DOHH2 (cell line): ENCODE results near the gene OLFML2A.

Experiments
- H3F3A ChIP-seq: fragments of 200-600 bp; sonication (generic), shearing (Covaris generic); 2 replicates; pipeline ENCODE4 v1.6.0; 2016; ENCODE audit warnings: antibody characterized with exemption, mild to moderate bottlenecking; ENCODE audit not compliant: control insufficient read depth, insufficient read depth
- H3K27ac ChIP-seq: fragments of 200-600 bp; sonication (generic); 2 replicates; pipeline ENCODE4 v1.5.1; 2014; ENCODE audit warnings: low read depth, mild to moderate bottlenecking, low read length, moderate library complexity
- H3K27me3 ChIP-seq: fragments of 200-600 bp; sonication (generic); 2 replicates; pipeline ENCODE4 v1.6.1; 2014; ENCODE audit warnings: mild to moderate bottlenecking, low read length, mixed read lengths; ENCODE audit not compliant: control insufficient read depth
- H3K36me3 ChIP-seq: fragments of 200-600 bp; sonication (generic); 2 replicates; pipeline ENCODE4 v1.6.1; 2014; ENCODE audit warnings: mild to moderate bottlenecking, low read length, moderate library complexity, mixed read lengths; ENCODE audit not compliant: control insufficient read depth
- H3K4me1 ChIP-seq: fragments of 200-600 bp; sonication (generic); 2 replicates; pipeline ENCODE4 v1.6.1; 2014; ENCODE audit warnings: mild to moderate bottlenecking, low read length, mixed read lengths; ENCODE audit not compliant: control insufficient read depth
- H3K4me2 ChIP-seq: fragments of 200-600 bp; sonication (generic); 2 replicates; pipeline ENCODE4 v1.6.0; 2014; ENCODE audit warnings: mild to moderate bottlenecking, low read length, moderate library complexity
- H3K4me3 ChIP-seq: fragments of 200-600 bp; sonication (generic); 2 replicates; pipeline ENCODE4 v1.5.1; 2014; ENCODE audit warnings: mild to moderate bottlenecking, low read length, mixed read lengths
- H3K79me2 ChIP-seq: fragments of 200-600 bp; sonication (generic); 2 replicates; pipeline ENCODE4 v1.6.1; 2014; ENCODE audit warnings: mild to moderate bottlenecking, low read length, mixed read lengths; ENCODE audit not compliant: control insufficient read depth
- H3K9me2 ChIP-seq: fragments of 200-600 bp; sonication (generic); replicated peaks from 2 replicates; pipeline ENCODE4 v1.6.1; 2014; ENCODE audit warnings: mild to moderate bottlenecking, low read length, mixed read lengths; ENCODE audit not compliant: control insufficient read depth
- H3K9me3 ChIP-seq: fragments of 200-600 bp; sonication (generic); 2 replicates; pipeline ENCODE4 v1.6.1; 2014; ENCODE audit warnings: antibody characterized with exemption, low read length, mixed read lengths; ENCODE audit not compliant: control insufficient read depth, insufficient read depth
- H4K20me1 ChIP-seq: fragments of 200-600 bp; sonication (generic); 2 replicates; pipeline ENCODE4 v1.6.0; 2014; ENCODE audit warnings: low read depth, mild to moderate bottlenecking, antibody characterized with exemption, low read length, moderate library complexity; ENCODE audit not compliant: control insufficient read depth, insufficient read depth
- CTCF ChIP-seq: fragments of 200-600 bp; sonication (generic); IDR thresholded peaks from one replicate; pipeline ENCODE4 v1.5.1; 2014; ENCODE audit warnings: antibody characterized with exemption, mild to moderate bottlenecking, low read depth, low read length; ENCODE audit not compliant: poor library complexity, severe bottlenecking
- EZH2phosphoT487 ChIP-seq: fragments of 200-600 bp; sonication (generic); IDR thresholded peaks from 2 replicates; pipeline ENCODE4 v1.6.1; 2017; ENCODE audit warnings: borderline replicate concordance, mild to moderate bottlenecking, antibody characterized with exemption, low read length, moderate library complexity, mixed read lengths

The OLFML2A gene

DNA sequence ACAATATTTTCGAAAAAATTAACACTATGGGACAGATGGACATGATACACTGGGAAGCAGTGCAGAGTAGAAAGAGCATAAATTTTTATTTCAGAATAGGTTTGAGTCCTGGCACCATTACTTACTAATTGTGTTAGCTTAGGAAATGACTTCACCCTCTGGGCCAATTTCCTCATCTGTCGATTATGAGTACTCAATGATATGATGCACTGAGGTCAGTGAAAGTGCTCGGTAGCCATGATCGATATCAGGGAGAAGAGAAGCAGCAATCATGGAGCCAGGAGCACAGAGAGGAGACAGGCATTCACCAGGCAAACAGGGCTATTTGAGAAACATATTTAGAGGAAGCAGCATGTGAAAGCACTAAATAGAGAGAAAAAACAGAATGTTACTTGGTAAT is 35.3 kb upstream of the OLFML2A start:
- H3K36me3 ChIP-seq: no peaks in the 10 kb centered on the region
- H3K9me2 ChIP-seq: no peaks in the 10 kb centered on the region
- H3K79me2 ChIP-seq: peaks cover 2% of the 10 kb centered on the region
- H3F3A ChIP-seq: no peaks in the 10 kb centered on the region
- TF ChIP-seq EZH2phosphoT487: no peak
- no peak for TF ChIP-seq CTCF
- H3K27ac ChIP-seq: no peak overlapping the region
- no peak overlapping the region for H3K4me2 ChIP-seq
- H4K20me1 ChIP-seq: no peaks in the 10 kb centered on the region; the same call in 1 of the 2 replicates
- peaks cover 5% of the 10 kb centered on the region for H3K4me1 ChIP-seq
- H3K27me3 ChIP-seq: no peaks in the 10 kb centered on the region
- no peaks in the 10 kb centered on the region for H3K9me3 ChIP-seq
- H3K4me3 ChIP-seq: no peak overlapping the region

- no peaks in the 10 kb centered on the region for H3K9me2 ChIP-seq
- no peak overlapping the region for H3K27ac ChIP-seq
- H3K9me3 ChIP-seq: no peaks in the 10 kb centered on the region
- H3K36me3 ChIP-seq: no peaks in the 10 kb centered on the region
- H3F3A ChIP-seq: no peaks in the 10 kb centered on the region
- peaks cover 5% of the 10 kb centered on the region for H3K4me1 ChIP-seq
- H3K4me3 ChIP-seq: no peak overlapping the region
- H3K79me2 ChIP-seq: peaks cover 9% of the 10 kb centered on the region
- H4K20me1 ChIP-seq: no peaks in the 10 kb centered on the region; the same call in 1 of the 2 replicates
- TF ChIP-seq EZH2phosphoT487 (no peak), CTCF (no peak)
- H3K4me2 ChIP-seq: no peak overlapping the region
- no peaks in the 10 kb centered on the region for H3K27me3 ChIP-seq
These were observed 34.0 kb upstream of the OLFML2A start for GRCh38 chr9:124742940-124743339.

GRCh38 chr9:124743686-124744348 is 33.1 kb upstream of the OLFML2A start:
- Histone ChIP-seq H3K4me2 (no peak overlapping the region), H3K79me2 (peaks cover 9% of the 10 kb centered on the region), H4K20me1 (no peaks in the 10 kb centered on the region; the same call in 1 of the 2 replicates), H3K4me3 (no peak overlapping the region), H3K9me3 (no peaks in the 10 kb centered on the region), H3K27ac (no peak overlapping the region), H3F3A (no peaks in the 10 kb centered on the region), H3K36me3 (no peaks in the 10 kb centered on the region), H3K9me2 (no peaks in the 10 kb centered on the region), H3K27me3 (no peaks in the 10 kb centered on the region), H3K4me1 (peaks cover 5% of the 10 kb centered on the region)
- no peak for TF ChIP-seq EZH2phosphoT487
- TF ChIP-seq CTCF: no peak

GRCh38 chr9:124747065-124747464 is 29.9 kb upstream of the OLFML2A start:
- H3K4me2 ChIP-seq: no peak overlapping the region

More at GRCh38 chr9:124747065-124747464, 29.9 kb upstream of the OLFML2A start:
- no peaks in the 10 kb centered on the region for H3K36me3 ChIP-seq
- H3K27me3 ChIP-seq: no peaks in the 10 kb centered on the region
- no peaks in the 10 kb centered on the region for H3K9me3 ChIP-seq
- no peaks in the 10 kb centered on the region; the same call in 1 of the 2 replicates for H4K20me1 ChIP-seq
- H3K27ac ChIP-seq: no peak overlapping the region
- H3F3A ChIP-seq: no peaks in the 10 kb centered on the region
- H3K4me1 ChIP-seq: peaks cover 5% of the 10 kb centered on the region
- H3K4me3 ChIP-seq: no peak overlapping the region
- H3K79me2 ChIP-seq: peaks cover 19% of the 10 kb centered on the region
- no peak for TF ChIP-seq CTCF
- no peak for TF ChIP-seq EZH2phosphoT487
- no peaks in the 10 kb centered on the region for H3K9me2 ChIP-seq
